Stimulated activated CD8-positive, alpha-beta memory T cell treated with anti-CD3 and anti-CD28 coated beads, Interleukin-12 subunit alpha, Interleukin-12 subunit beta, amount 100 ng/mL, for 4 hours (primary cell): ENCODE data around the gene RSRC2.
"Not testable (repeated sequence)": the region's sequence is repeated elsewhere in the genome, so short reads cannot be mapped to it uniquely, and the experiment has no call there.

Source experiments
- DNase-seq: peaks from one replicate; pipeline ENCODE4 v3.0.0-alpha.2; 2020; ENCODE audit warnings: low read depth

The RSRC2 gene

GRCh38 chr12:122486360-122486759 is 40.4 kb downstream of the RSRC2 start:
- not testable (repeated sequence) for DNase-seq

DNA sequence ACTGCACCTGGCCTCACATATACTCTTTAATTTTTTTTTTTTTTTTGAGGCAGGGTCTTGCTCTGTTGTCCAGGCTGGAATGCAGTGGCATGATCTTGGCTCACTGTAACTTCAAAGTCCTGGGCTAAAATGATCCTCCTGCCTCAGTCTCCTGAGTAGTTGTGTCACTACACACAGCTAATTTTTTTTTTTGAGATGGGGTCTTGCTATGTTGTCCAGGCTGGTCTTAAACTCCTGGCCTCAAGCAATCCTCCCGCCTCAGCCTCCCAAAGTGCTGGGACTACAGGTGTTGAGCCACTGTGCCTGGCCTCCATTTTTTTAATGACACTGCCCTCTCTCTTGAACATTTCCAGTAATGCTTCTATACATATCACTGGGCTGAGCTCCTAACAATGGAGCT is 42.4 kb downstream of the RSRC2 start:
- not testable (repeated sequence) for DNase-seq

- no peak for DNase-seq
Observed at GRCh38 chr12:122483969-122484368, 42.8 kb downstream of the RSRC2 start.

DNA sequence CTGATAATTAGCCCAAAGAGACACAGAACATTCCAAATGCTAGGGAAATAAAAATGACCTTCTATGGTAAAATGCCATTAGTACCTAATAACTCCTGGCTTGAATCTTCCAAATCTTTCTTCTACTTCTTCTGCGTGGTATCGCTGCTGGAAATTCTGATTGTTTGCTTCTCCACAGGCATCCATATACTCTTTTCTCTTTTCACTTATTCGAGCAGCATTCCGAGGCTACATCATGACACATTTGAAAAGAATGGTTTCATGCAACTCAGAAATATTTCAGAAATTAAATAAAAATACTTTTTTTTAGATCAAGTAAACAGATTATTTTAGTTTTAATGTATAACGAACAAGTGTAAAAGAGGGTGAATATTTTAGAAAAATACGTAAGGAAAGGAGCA is 44.9 kb downstream of the RSRC2 start:
- no peak for DNase-seq

- DNase-seq, result no peak
Observed at GRCh38 chr12:122480753-122481152, 46.0 kb downstream of the RSRC2 start.

- no peak for DNase-seq
Observed at GRCh38 chr12:122474324-122474716, 52.4 kb downstream of the RSRC2 start.

- no peak for DNase-seq
Observed at GRCh38 chr12:122473543-122474323, 53.0 kb downstream of the RSRC2 start.

- DNase-seq, result no peak
Observed at GRCh38 chr12:122471324-122472226, 55.2 kb downstream of the RSRC2 start.

DNA sequence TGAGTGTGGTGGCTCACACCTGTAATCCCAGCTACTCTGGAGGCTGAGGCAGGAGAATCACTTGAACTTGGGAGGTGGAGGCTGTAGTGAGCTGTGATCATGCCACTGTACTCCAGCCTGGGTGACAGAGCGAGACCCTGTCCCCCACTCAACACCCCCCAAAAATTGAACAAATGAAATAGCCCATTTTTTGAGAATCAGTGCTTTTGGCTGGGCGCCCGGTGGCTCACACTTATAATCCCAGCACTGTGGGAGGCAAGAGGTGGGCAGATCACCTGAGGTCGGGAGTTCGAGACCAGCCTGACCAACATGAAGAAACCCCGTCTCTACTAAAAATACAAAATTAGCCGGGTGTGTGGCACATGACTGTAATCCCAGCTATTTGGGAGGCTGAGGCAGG is 56.2 kb downstream of the RSRC2 start:
- DNase-seq, result not testable (repeated sequence)

DNA sequence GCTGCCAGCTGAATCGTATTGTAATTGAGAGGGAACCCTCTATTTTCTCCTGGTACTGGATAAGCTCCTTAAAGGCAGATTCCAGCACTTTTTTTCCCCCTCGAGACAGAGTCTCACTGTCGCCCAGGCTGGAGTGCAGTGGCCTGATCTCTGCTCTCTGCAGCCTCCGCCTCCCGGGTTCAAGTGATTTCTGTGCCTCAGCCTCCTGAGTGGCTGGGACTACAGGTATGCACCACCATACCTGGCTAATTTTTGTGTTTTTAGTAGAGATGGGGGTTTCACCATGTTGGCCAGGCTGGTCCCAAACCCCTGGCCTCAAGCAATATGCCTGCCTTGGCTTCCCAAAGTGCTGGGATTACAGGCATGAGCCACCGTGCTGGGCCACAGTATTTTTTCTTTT is 56.9 kb downstream of the RSRC2 start:
- not testable (repeated sequence) for DNase-seq

GRCh38 chr12:122467983-122468382 is 58.8 kb downstream of the RSRC2 start:
- no peak for DNase-seq

GRCh38 chr12:122464317-122465042 is 62.3 kb downstream of the RSRC2 start:
- DNase-seq, result not testable (repeated sequence)

GRCh38 chr12:122460641-122461040 is 66.1 kb downstream of the RSRC2 start:
- no peak for DNase-seq

- DNase-seq, result no peak
Observed at GRCh38 chr12:122460061-122460460, 66.7 kb downstream of the RSRC2 start.

DNA sequence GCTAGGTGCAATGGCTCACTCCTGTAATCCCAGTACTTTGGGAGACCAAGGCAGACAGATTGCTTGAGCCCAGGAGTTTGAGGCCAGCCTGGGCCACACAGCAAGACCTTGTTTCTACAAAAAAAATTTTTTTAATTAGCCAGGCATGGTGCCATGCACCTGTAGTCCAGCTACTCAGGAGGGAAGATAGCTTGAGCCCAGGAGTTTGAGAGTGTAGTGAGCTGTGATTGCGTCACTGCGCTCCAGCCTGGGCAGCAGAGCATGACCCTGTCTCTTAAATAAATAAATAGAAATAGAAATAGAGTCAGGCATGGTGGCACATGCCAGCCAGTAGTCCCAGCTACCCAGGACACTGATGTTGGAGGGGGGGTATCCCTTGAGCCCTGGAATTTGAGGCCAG is 67.5 kb downstream of the RSRC2 start:
- no peak for DNase-seq

- no peak for DNase-seq
Observed at GRCh38 chr12:122458105-122459035, 68.4 kb downstream of the RSRC2 start.

DNA sequence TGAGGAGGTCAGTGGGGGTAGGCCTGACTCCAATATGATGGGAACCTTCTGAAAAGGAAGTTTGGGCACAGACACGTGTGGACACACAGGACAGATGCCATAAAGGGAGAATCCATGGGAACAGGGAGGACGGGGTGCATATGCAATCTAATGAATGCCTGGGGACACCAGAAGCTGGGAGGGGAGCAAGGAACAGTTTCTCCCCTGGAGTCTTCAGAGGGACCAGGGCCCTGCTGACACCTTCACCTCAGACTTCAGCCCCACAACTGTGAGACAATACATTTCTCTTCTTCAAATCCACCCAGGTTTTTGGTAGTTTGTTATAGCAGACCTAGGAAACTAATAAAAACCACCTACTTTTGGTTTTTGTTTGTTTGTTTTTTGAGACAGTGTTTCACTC is 69.1 kb downstream of the RSRC2 start:
- DNase-seq, result no peak

DNA sequence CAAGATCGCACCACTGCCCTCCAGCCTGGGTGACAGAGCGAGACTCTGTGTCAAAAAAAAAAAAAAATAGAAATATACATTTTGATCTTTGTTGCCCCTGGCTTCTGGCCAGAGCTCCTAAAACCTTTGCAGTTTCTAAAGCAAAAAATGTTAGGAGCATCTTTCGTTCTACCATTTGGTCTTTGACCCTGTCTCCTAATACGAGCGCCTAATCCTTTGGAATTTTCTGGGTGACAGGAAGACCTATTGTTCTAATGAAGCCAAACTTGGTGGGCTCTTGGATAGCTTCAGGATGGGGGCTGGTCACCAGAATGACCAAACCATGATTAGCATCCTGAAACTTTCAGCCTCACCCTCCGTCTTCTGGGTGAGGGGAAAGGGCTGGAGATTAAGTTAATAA is 72.0 kb downstream of the RSRC2 start:
- DNase-seq, result no peak

- DNase-seq, result no peak
Observed at GRCh38 chr12:122454250-122454721, 72.5 kb downstream of the RSRC2 start.
